ENCODE data around the gene B3GLCT. TPM values are rescaled to one million over a fixed set of nuclear protein-coding genes. Genes with fewer than 3 reads are reported as not detected.

B3GLCT gene
- total and polyA plus RNA-seq, 2 donors (not counting 3 experiments of a cell fraction or from before 2014, with no cell fraction given): 5.2 to 14.6 TPM

GRCh38 chr13:31225998-31226675 lies 26.4 kb downstream of the B3GLCT start:
- BruUV-seq (replicated peaks): no TSS peak
- CTCF ChIA-PET: interaction anchor here (0.9 to 6.1 kb wide), 2 partner anchors 11 to 180 kb away, joined by 3 to 28 read pairs; no protein-coding TSS in a partner anchor
- DNase-seq (ENCODE audit: low read depth, low spot score) (no peak), FAIRE-seq (no peak)
- Histone ChIP-seq H2AFZ (ENCODE audit: low read depth, low read length) (no peak overlapping the region), H3K36me3 (ENCODE audit: control insufficient read depth in 2 of 2, extremely low read depth in 1 of 2, insufficient read depth in 2 of 2, low read length in 2 of 2) (no peaks in the 10 kb centered on the region), H3K27ac (ENCODE audit: insufficient read depth, low read depth, low read length) (no peak overlapping the region), H3K4me1 (ENCODE audit: control insufficient read depth, extremely low read depth, insufficient read depth, low read length) (no peaks in the 10 kb centered on the region), H4K20me1 (replicated peaks; ENCODE audit: control insufficient read depth, extremely low read depth, insufficient read depth, low read length) (no peaks in the 10 kb centered on the region), H3K9me1 (replicated peaks; ENCODE audit: control insufficient read depth, extremely low read depth, insufficient read depth, low read length) (no peaks in the 10 kb centered on the region), H3K4me3 (replicated peaks in 1 of 3; ENCODE audit: insufficient read depth in 1 of 3, low read depth in 1 of 3, low read length in 3 of 3) (no peak overlapping the region), H3K4me2 (ENCODE audit: insufficient read depth, low read length) (no peak overlapping the region), H3K9ac (replicated peaks; ENCODE audit: extremely low read depth, insufficient read depth, low read length) (no peak overlapping the region), H3K79me2 (ENCODE audit: control insufficient read depth, insufficient read depth, low read length) (no peaks in the 10 kb centered on the region), H3K27me3 (ENCODE audit: control insufficient read depth in 2 of 2, insufficient read depth in 2 of 2, low read length in 2 of 2) (no peaks in the 10 kb centered on the region), H3K9me3 (replicated peaks; ENCODE audit: control insufficient read depth, insufficient read depth, low read length) (no peaks in the 10 kb centered on the region)
- dilution Hi-C loops (cut with MboI; ENCODE audit: extremely low pct_ligation_motif_present, low sequenced_read_pairs): loop anchor here (25.0 kb wide), 1 partner anchor 186 kb away; no protein-coding TSS in a partner anchor
- POLR2A ChIA-PET: no interaction called here
- intact Hi-C loops (cut with micrococcal nuclease): no loop called here
- TF ChIP-seq POLR2AphosphoS5 (IDR thresholded peaks at IDR 0.05; ENCODE audit: insufficient read depth, low read depth, low read length) (no peak), MAX (IDR thresholded peaks at IDR 0.05; ENCODE audit: insufficient read depth, insufficient read length) (no peak), EZH2 (IDR thresholded peaks at IDR 0.05; ENCODE audit: borderline replicate concordance, low read depth, low read length, severe bottlenecking) (no peak), POLR2A (IDR thresholded peaks at IDR 0.05; ENCODE audit: low read depth, low read length) (no peak), MYC (IDR thresholded peaks at IDR 0.05; ENCODE audit: low read depth, low read length) (no peak), FOS (IDR thresholded peaks at IDR 0.05; ENCODE audit: borderline replicate concordance, insufficient read depth, low read length) (no peak), CTCF (IDR thresholded peaks at IDR 0.05; ENCODE audit: extremely low read depth in 1 of 2, insufficient read depth in 1 of 2, low read depth in 1 of 2, low read length in 2 of 2) (no peak), GATA2 (IDR thresholded peaks at IDR 0.05; ENCODE audit: insufficient read depth, insufficient read length, low read depth, low read length) (no peak), JUN (IDR thresholded peaks at IDR 0.05; ENCODE audit: borderline replicate concordance, insufficient read depth, insufficient read length, low read depth) (no peak)

Measured in endothelial cell of umbilical vein (primary cell).